Lower leg skin (tissue), 4 donors: ENCODE data around the gene LDHAL6B. TPM values are rescaled to one million over a fixed set of nuclear protein-coding genes. Genes with fewer than 3 reads are reported as not detected.

Experiments
- DNase-seq, 2 donors: peaks; one replicate each; pipeline ENCODE4 v3.0.0-alpha.2; 2019; ENCODE audit warnings: low spot score in 2 of 2
- H3K4me3 ChIP-seq: fragments of 200-600 bp; sonication (generic); 2 replicates; pipeline ENCODE4 v1.5.1; 2017; ENCODE audit warnings: mild to moderate bottlenecking, low read depth; ENCODE audit not compliant: poor library complexity, severe bottlenecking
- CTCF ChIP-seq, 3 donors: fragments of 450-650 bp; IDR thresholded peaks; one replicate each; pipeline ENCODE4 v1.5.1; 2016; ENCODE audit warnings: antibody characterized with exemption in 3 of 3, mild to moderate bottlenecking in 3 of 3, moderate library complexity in 2 of 3
- POLR2A ChIP-seq, 2 donors: fragments of 450-650 bp; IDR thresholded peaks; one replicate each; pipeline ENCODE4 v1.6.1; 2016 to 2017; ENCODE audit warnings: antibody characterized with exemption in 2 of 2, mild to moderate bottlenecking in 1 of 2, moderate library complexity in 1 of 2
- WGBS, 2 donors: methylation state at CpG; one replicate each; pipeline ENCODE4 v1.1.5; 2018; 5-methylcytosine and 5-hydroxymethylcytosine counted together
- intact Hi-C: fragments of 100-400 bp; cut with DNase I; formaldehyde crosslinking; loops from one replicate; pipeline ENCODE4 v1.15.0; 2023; ENCODE audit warnings: low total_unique reads
- total RNA-seq, 4 donors: library from RNA; depleted of rRNA; stranded (reverse); fragments of >200 nt; gene quantifications; one replicate each; pipeline ENCODE4 v1.1.0, GENCODE V29; 2016

Gene LDHAL6B
- total RNA-seq, 4 donors from 2014 or later = not detected

DNA sequence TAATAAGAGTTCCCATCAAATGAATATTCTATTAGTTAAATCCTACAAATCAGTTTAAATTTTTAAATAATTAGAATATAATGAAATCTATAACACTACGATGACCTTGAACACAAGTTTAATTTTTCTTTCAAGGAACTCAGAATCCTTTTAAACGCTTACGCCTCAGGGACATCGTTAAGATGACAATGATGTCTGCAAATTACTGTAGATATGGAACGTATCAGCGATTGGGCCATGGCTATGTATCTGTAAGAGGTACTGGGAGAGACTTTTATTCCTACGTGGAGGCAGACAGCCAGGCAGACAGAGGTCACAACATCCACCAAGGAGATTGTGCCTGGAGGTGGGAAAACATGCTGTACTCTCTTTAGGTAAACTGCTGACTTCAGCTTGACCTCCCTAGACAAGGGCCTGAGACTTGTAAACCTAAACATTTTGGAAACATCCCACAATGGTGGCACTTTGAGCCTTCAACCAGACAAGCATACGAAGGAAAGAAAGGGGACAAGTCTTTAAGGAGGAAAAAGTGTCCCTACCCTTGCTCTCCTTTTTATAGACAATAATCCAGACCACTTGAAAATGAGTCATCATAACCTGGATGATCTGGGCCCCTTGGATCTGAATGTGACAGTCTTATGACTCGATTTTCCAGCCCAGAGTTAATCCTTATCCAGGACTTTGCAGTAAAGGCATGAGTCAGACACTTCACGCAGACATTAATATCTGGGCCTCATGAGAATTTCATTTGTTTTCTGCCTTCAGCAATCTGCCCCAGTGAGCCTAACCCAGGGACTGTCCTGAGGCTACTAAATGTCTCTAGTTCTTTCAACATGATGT lies 6.8 kb upstream of the LDHAL6B start:
- intact Hi-C loops = no loop called here

DNA sequence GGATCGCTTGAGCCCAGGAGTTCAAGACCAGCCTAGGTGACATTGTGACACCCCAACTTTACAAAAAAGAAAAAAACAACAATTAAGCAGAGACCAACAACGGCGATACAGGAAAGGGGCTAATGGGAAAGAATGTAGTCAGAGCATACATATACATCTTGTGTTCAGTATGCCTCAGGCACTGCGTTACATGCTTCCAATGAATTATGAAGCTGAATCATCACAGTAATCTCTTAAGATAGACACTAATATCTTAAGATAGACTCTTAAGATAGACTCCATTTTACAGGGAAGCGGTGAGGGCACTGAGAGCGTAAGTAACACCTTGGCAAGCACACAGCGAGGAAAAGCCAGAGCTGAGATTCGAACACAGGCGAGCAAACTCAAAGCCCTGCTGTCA lies 6.1 kb upstream of the LDHAL6B start:
- TF ChIP-seq CTCF (IDR thresholded peaks at IDR 0.05) (no peak), POLR2A (IDR thresholded peaks at IDR 0.05) (no peak)
- WGBS, 2 donors = 77 to 86% methylated on average over 9 of the region's 9 CpGs
- no peak for DNase-seq
- no peak overlapping the region for H3K4me3 ChIP-seq
- intact Hi-C loops = no loop called here

More for the DNA sequence above, 6.8 kb upstream of the LDHAL6B start:
- DNase-seq = peak in 1 of 2 donors; percentile 32
- H3K4me3 ChIP-seq = no peak overlapping the region
- TF ChIP-seq POLR2A (IDR thresholded peaks at IDR 0.05) (no peak), CTCF (IDR thresholded peaks at IDR 0.05) (no peak)
- 79 to 84% methylated on average over 10 of the region's 10 CpGs for WGBS, 2 donors

DNA sequence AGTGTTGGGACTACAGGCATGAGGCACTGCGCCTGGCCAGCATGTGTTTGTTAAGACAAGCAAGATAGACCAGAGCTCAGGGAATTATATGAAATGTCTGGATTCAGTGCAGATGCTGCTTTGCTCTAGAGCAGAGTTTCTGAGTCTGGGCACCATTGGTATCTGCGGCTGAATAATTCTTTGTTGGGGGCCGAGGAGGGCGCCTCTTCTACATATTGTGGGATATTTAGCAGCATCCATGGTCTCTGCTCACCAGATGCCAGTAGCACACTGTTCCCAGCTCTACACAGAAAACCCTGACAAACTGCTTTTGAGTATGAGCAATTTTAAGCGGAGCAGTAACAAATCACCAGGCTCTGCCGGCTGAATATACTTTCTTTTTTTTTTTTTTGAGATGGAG lies 3.6 kb upstream of the LDHAL6B start:
- 86 to 92% methylated on average over 6 of the region's 6 CpGs for WGBS, 2 donors
- intact Hi-C loops = no loop called here
- TF ChIP-seq POLR2A (IDR thresholded peaks at IDR 0.05) (no peak), CTCF (IDR thresholded peaks at IDR 0.05) (no peak)
- H3K4me3 ChIP-seq = no peak overlapping the region
- no peak for DNase-seq

- intact Hi-C loops = no loop called here
- H3K4me3 ChIP-seq = no peak overlapping the region
- DNase-seq = no peak
- TF ChIP-seq CTCF (IDR thresholded peaks at IDR 0.05) (no peak), POLR2A (IDR thresholded peaks at IDR 0.05) (no peak)
- WGBS, 2 donors = 64 to 70% methylated on average over 3 of the region's 3 CpGs
Measured at GRCh38 chr15:59203657-59204056, 3.0 kb upstream of the LDHAL6B start.

DNA sequence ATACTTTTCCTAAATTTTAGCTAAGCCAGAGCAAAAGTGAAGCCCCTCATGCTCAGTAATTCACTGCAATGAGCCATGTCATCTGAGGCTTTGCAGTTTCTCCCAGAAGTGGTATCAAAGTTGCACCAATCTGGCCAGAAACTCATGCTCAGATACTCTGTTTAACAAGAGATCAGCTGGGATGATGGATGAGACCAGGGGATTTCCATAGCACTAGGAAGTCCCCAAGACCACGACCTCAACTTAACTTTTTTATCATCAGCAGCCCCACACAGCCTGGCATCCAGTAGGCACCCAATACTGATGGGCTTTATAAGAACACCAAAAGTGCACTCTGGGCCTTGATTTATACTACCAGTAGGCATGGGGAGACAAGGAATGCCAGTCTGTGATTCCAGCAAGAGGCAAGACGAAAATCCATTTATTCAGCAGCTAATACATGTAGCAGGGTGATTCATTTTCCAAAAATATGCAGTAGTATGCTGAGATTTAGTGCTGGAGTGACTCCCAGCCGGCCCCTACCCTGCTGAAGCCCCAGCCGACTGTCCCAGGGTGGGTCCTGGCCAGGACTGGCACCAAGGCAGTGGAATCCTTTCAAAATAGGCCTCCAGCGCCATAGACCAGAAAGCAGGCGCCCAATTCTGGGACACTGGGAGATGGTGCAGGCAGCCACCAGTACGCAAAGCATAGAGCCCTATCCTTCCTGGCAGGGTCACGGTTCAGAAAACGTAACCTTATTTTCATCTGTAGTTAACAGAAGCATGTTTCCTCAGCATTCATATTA lies 612 bp upstream of the LDHAL6B start:
- no peak for DNase-seq
- 85 to 88% methylated on average over 8 to 9 of the region's 9 CpGs for WGBS, 2 donors
- H3K4me3 ChIP-seq = no peak overlapping the region
- intact Hi-C loops = no loop called here
- no peak for TF ChIP-seq POLR2A (IDR thresholded peaks at IDR 0.05)
- TF ChIP-seq CTCF (IDR thresholded peaks at IDR 0.05) = no peak
